Mucosa of descending colon (tissue), 3 donors: ENCODE measurements around the gene EFHD1. TPM values are rescaled to one million over a fixed set of nuclear protein-coding genes. Genes with fewer than 3 reads are reported as not detected.
"Not testable (repeated sequence)": the region's sequence is repeated elsewhere in the genome, so short reads cannot be mapped to it uniquely, and the experiment has no call there.

Experiments
- ATAC-seq: fragments of 200-7000 bp; cut with Tn5 transposase; one replicate; pipeline ENCODE4 v1.9.1; 2020; ENCODE audit warnings: mild to moderate bottlenecking, moderate library complexity
- DNase-seq, 3 donors: peaks; one replicate each; pipeline ENCODE4 v3.0.0-alpha.2; 2020
- H3K36me3 ChIP-seq: fragments of 200-600 bp; one replicate; pipeline ENCODE4 v1.8.0; 2021; ENCODE audit warnings: low read depth, mild to moderate bottlenecking
- H3K4me1 ChIP-seq: fragments of 200-600 bp; one replicate; pipeline ENCODE4 v1.8.0; 2021; ENCODE audit warnings: low read depth, mild to moderate bottlenecking
- H3K4me3 ChIP-seq: fragments of 200-600 bp; one replicate; pipeline ENCODE4 v1.8.0; 2021; ENCODE audit warnings: mild to moderate bottlenecking
- H3K9me3 ChIP-seq: fragments of 200-600 bp; one replicate; pipeline ENCODE4 v1.8.0; 2021; ENCODE audit warnings: mild to moderate bottlenecking
- intact Hi-C, 2 donors: fragments of 100-400 bp; cut with DNase I in 1 of 2; cut with micrococcal nuclease in 1 of 2; formaldehyde crosslinking; loops; one replicate each; pipeline versions ENCODE4 v1.11.0 to v1.11.1; 2022; cut with DNase I, micrococcal nuclease
- total RNA-seq, 3 donors: library from RNA; stranded (reverse); fragmentation: NEBNext Ultra II Directional in 2 of 3; extraction: Animal tissue kit (Norgen Biotek cat#: 25700) in 2 of 3; gene quantifications; one replicate each; pipeline versions ENCODE4 v1.2.1 to v1.2.4, GENCODE V29; 2021 to 2023
- TF ChIP-seq, protein P1 (sequence below): fragments of 200-600 bp; IDR thresholded peaks from one replicate; pipeline ENCODE4 v1.8.0; 2022; ENCODE audit warnings: antibody characterized with exemption, mild to moderate bottlenecking
- donor health status: DM: no; HTN: no; CAD: no; lungs with moderate emphysema.
- donor health status: DM: no; HTN: no; CAD: no.
- donor health status: DM: no; HTN: yes; CAD: no.

The EFHD1 gene
- total RNA-seq, 3 donors from 2014 or later: 2.2 to 4.8 (median 4.6) TPM

DNA sequence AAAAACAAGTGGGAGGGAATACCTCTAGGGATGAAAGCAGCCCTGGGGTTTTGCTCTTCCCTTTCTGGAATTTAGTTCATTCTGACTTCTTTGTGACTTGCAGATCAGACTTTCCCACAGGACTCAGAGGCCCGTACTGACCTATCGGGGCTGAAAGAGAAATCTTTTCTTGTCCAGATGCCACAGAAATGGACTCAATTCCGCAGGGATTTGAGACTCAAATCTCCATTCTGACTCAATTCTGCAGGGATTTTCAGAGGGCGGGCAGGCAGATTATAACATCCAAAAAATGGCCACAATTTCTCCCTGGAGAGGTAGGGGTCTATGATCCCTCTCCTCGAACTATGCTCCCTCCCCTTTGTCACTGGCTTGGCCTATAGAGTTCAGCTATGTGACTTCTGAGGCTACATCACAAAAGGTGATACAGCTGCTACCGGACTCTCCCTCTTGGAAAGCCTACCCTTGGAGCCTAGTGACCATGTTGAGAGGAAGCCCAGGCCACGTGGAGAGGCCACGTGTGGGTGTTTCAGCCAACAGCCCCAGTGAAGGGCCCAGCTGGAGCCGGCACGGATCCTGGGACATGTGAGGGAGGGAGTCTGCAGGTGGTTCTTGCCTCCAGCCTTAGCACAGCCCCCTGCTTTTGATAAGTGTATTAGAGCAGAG, 4.8 kb upstream of the EFHD1 start:
- intact Hi-C loops: no loop called here

GRCh38 chr2:232629129-232629475, 4.3 kb upstream of the EFHD1 start:
- Histone ChIP-seq H3K4me1 (peaks cover 10% of the 10 kb centered on the region), H3K4me3 (no peak overlapping the region), H3K9me3 (no peaks in the 10 kb centered on the region), H3K36me3 (no peaks in the 10 kb centered on the region)
- ATAC-seq (no peak), DNase-seq (no peak)
- intact Hi-C loops: no loop called here
- TF ChIP-seq, protein P1, sequence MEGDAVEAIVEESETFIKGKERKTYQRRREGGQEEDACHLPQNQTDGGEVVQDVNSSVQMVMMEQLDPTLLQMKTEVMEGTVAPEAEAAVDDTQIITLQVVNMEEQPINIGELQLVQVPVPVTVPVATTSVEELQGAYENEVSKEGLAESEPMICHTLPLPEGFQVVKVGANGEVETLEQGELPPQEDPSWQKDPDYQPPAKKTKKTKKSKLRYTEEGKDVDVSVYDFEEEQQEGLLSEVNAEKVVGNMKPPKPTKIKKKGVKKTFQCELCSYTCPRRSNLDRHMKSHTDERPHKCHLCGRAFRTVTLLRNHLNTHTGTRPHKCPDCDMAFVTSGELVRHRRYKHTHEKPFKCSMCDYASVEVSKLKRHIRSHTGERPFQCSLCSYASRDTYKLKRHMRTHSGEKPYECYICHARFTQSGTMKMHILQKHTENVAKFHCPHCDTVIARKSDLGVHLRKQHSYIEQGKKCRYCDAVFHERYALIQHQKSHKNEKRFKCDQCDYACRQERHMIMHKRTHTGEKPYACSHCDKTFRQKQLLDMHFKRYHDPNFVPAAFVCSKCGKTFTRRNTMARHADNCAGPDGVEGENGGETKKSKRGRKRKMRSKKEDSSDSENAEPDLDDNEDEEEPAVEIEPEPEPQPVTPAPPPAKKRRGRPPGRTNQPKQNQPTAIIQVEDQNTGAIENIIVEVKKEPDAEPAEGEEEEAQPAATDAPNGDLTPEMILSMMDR: no peak

More for the DNA sequence above, 4.8 kb upstream of the EFHD1 start:
- H3K4me1 ChIP-seq: peaks cover 10% of the 10 kb centered on the region
- no peak overlapping the region for H3K4me3 ChIP-seq
- TF ChIP-seq, protein P1: no peak
- no peaks in the 10 kb centered on the region for H3K9me3 ChIP-seq
- DNase-seq (no peak), ATAC-seq (no peak)
- H3K36me3 ChIP-seq: no peaks in the 10 kb centered on the region

- no peak overlapping the region for H3K4me3 ChIP-seq
- peaks cover 10% of the 10 kb centered on the region for H3K4me1 ChIP-seq
- TF ChIP-seq, protein P1: no peak
- DNase-seq: no peak
- no peak for ATAC-seq
- H3K9me3 ChIP-seq: no peaks in the 10 kb centered on the region
- no peaks in the 10 kb centered on the region for H3K36me3 ChIP-seq
- intact Hi-C loops: no loop called here
Measured at GRCh38 chr2:232632229-232632903, 1.0 kb upstream of the EFHD1 start.

- intact Hi-C loops: no loop called here
- Histone ChIP-seq H3K36me3 (no peaks in the 10 kb centered on the region), H3K4me1 (peaks cover 10% of the 10 kb centered on the region), H3K9me3 (no peaks in the 10 kb centered on the region), H3K4me3 (no peak overlapping the region)
- peak in 2 of 3 donors; percentile 15 to 41 for DNase-seq
- ATAC-seq: peak; percentile 50
- TF ChIP-seq, protein P1: no peak
Measured at GRCh38 chr2:232632904-232633412, 446 bp upstream of the EFHD1 start.

DNA sequence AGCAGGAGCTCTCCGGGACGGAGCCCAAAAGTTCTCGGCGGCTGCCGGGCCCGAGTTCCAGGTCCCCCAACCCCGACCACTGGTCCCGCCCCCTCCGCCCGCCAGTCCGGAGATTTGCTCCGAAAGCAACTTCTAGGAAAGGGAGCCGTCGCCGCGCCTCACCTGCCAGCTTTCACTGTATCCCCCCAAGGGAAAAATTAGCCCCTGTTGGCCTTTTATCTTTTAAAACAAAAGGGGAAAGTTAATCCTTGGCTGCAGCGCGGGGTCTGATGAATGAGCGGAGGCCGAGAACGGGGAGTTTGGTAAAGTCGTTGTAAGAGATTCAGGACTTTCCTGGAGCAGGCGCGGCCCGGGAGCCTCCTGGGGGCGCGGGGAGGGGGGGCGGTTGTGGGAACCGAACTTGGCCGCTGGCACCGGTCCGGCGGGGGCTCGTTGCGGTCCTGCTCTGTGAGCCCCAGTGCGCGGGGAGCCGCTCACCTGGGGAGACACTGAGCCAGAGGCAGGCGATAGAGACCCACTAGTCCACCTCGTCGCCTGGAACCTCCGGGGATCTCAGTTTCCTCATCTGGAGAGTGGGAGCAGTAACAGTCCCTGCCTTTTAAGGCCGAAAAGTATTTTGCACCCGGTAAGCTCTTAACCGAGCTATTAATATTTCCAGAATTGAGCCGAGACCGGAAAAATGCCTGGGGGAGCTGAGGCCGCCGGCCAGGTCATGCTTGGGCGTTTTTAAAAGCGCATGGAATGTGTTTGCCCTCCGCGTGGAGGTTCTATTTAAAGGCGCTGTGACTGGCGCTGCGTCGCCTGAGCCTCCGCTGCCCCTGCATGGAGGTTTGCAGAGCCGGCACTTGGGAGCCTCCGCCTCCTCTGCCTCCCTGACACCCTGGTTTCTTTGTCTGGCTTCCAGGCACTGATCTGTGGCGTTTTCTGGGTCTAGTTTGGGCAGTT, 1.1 kb downstream of the EFHD1 start:
- ATAC-seq: no peak
- intact Hi-C loops: no loop called here
- TF ChIP-seq, protein P1: no peak

DNA sequence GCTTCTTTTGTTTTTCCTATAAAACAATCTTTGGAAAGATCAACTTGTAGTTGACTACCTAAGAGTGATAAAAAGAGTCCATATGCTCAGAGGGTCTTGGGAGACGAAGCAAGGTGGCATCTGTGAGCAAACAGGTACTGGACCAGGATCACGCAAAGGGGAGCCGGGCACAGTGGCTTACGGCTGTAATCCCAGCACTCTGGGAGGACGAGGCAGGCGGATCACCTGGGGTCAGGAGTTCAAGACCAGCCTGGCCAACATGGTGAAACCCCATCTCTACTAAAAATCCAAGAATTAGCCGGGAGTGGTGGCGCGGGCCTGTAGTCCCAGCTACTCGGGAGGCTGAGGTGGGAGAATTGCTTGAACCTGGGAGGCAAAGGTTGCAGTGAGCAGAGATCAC, 2.0 kb downstream of the EFHD1 start:
- H3K4me3 ChIP-seq, H3K4me1 ChIP-seq, intact Hi-C loops, H3K9me3 ChIP-seq, ATAC-seq, H3K36me3 ChIP-seq, DNase-seq: not testable (repeated sequence)

More for the DNA sequence above, 1.1 kb downstream of the EFHD1 start:
- DNase-seq: no peak
- no peak overlapping the region for H3K4me3 ChIP-seq
- no peaks in the 10 kb centered on the region for H3K36me3 ChIP-seq
- no peaks in the 10 kb centered on the region for H3K9me3 ChIP-seq
- peaks cover 10% of the 10 kb centered on the region for H3K4me1 ChIP-seq
